ENCODE results near the gene PFDN4. TPM values are rescaled to one million over a fixed set of nuclear protein-coding genes. Genes with fewer than 3 reads are reported as not detected.

PFDN4 gene
- total and polyA plus RNA-seq, 2 of the 13 experiments (the other 11 are each of a cell fraction or from before 2014, with no cell fraction given), result 59.8 to 227 TPM

GRCh38 chr20:54162378-54163009 lies 45.4 kb upstream of the PFDN4 start:
- H3K4me2 ChIP-seq (ENCODE audit: low read depth, low read length), result no peak overlapping the region
- H3K4me3 ChIP-seq (replicated peaks in 1 of 3; ENCODE audit: insufficient read depth in 1 of 3, low read depth in 2 of 3, low read length in 3 of 3), result no peak overlapping the region
- H4K20me1 ChIP-seq (ENCODE audit: insufficient read depth, low read length), result no peaks in the 10 kb centered on the region
- no TSS peak for BruUV-seq (replicated peaks)
- in situ Hi-C loops (cut with HindIII; ENCODE audit: extremely low pct_ligation_motif_present, low pct_unique_long_range_greater_than_20kb), result no loop called here
- 96% methylated on average over 16 of the region's 16 CpGs for WGBS (ENCODE audit: low lambda C conversion rate)
- FAIRE-seq (peak; percentile 18), DNase-seq (ENCODE audit: low spot score) (no peak), ATAC-seq (no peak)
- intact Hi-C loops (cut with micrococcal nuclease; ENCODE audit: unreplicated experiment), result no loop called here
- no peak overlapping the region for H3K27ac ChIP-seq (ENCODE audit: extremely low read length, insufficient read depth, low read length)
- no peaks in the 10 kb centered on the region; a peak in 1 of 5 replicates for H3K36me3 ChIP-seq (replicated peaks in 1 of 2; ENCODE audit: control insufficient read depth in 1 of 2, insufficient read depth in 2 of 2, low read length in 2 of 2)
- no peaks in the 10 kb centered on the region for H3K9me3 ChIP-seq (ENCODE audit: low read length)
- TF ChIP-seq DRAP1 (CRISPR knock-in tag; IDR thresholded peaks at IDR 0.05) (no peak), ZFP62 (CRISPR knock-in tag; IDR thresholded peaks at IDR 0.05) (no peak), ZNF136 (CRISPR knock-in tag; IDR thresholded peaks at IDR 0.05; ENCODE audit: low read depth) (no peak), PRPF4 (IDR thresholded peaks at IDR 0.05; ENCODE audit: low read depth, low read length, poor library complexity, severe bottlenecking) (peak; percentile 17), ZNF101 (CRISPR knock-in tag; IDR thresholded peaks at IDR 0.05; ENCODE audit: borderline replicate concordance, low read depth) (no peak), ZNF275 (CRISPR knock-in tag; IDR thresholded peaks at IDR 0.05; ENCODE audit: borderline replicate concordance) (no peak)
- H3K4me1 ChIP-seq (ENCODE audit: insufficient read depth, low read length), result peaks cover 13% of the 10 kb centered on the region
- CTCF ChIA-PET (ENCODE audit: low intra/inter-chr PET ratio, low total read pairs), result no interaction called here
- H2AFZ ChIP-seq (ENCODE audit: low read length), result no peak overlapping the region
- no peak overlapping the region for H3K9ac ChIP-seq (ENCODE audit: insufficient read depth, low read depth, low read length)
- no peaks in the 10 kb centered on the region for H3K79me2 ChIP-seq (ENCODE audit: insufficient read depth, low read length)
- H3K27me3 ChIP-seq (ENCODE audit: control insufficient read depth in 1 of 2, insufficient read depth in 2 of 2, low read length in 2 of 2), result no peaks in the 10 kb centered on the region
- POLR2A ChIA-PET, result no interaction called here

GRCh38 chr20:54163402-54163801 lies 44.5 kb upstream of the PFDN4 start:
- no TSS peak for BruUV-seq (replicated peaks)
- no peak overlapping the region for H2AFZ ChIP-seq (ENCODE audit: low read length)
- H3K36me3 ChIP-seq (replicated peaks in 1 of 2; ENCODE audit: control insufficient read depth in 1 of 2, insufficient read depth in 2 of 2, low read length in 2 of 2), result no peaks in the 10 kb centered on the region; a peak in 1 of 5 replicates
- ChIA-PET POLR2A (no interaction called here), CTCF (ENCODE audit: low intra/inter-chr PET ratio, low total read pairs) (no interaction called here)
- in situ Hi-C loops (cut with HindIII; ENCODE audit: extremely low pct_ligation_motif_present, low pct_unique_long_range_greater_than_20kb), result no loop called here
- H3K9me3 ChIP-seq (ENCODE audit: low read length), result no peaks in the 10 kb centered on the region
- no peak overlapping the region for H3K4me3 ChIP-seq (replicated peaks in 1 of 3; ENCODE audit: insufficient read depth in 1 of 3, low read depth in 2 of 3, low read length in 3 of 3)
- no peak for FAIRE-seq
- no peaks in the 10 kb centered on the region for H3K27me3 ChIP-seq (ENCODE audit: control insufficient read depth in 1 of 2, insufficient read depth in 2 of 2, low read length in 2 of 2)
- ATAC-seq, result no peak
- peaks cover 19% of the 10 kb centered on the region for H3K4me1 ChIP-seq (ENCODE audit: insufficient read depth, low read length)
- intact Hi-C loops (cut with micrococcal nuclease; ENCODE audit: unreplicated experiment), result no loop called here
- no peak overlapping the region for H3K4me2 ChIP-seq (ENCODE audit: low read depth, low read length)
- H3K9ac ChIP-seq (ENCODE audit: insufficient read depth, low read depth, low read length), result no peak overlapping the region
- no peaks in the 10 kb centered on the region for H4K20me1 ChIP-seq (ENCODE audit: insufficient read depth, low read length)
- no peak for DNase-seq (ENCODE audit: low spot score)
- no peaks in the 10 kb centered on the region for H3K79me2 ChIP-seq (ENCODE audit: insufficient read depth, low read length)
- no peak overlapping the region for H3K27ac ChIP-seq (ENCODE audit: extremely low read length, insufficient read depth, low read length)
- WGBS (ENCODE audit: low lambda C conversion rate), result 93% methylated on average over 5 of the region's 5 CpGs
- TF ChIP-seq ZHX1 (CRISPR knock-in tag; IDR thresholded peaks at IDR 0.05; ENCODE audit: low read depth) (no peak), MEIS1 (CRISPR knock-in tag; IDR thresholded peaks at IDR 0.05; ENCODE audit: borderline replicate concordance) (no peak), ZNF331 (CRISPR knock-in tag; IDR thresholded peaks at IDR 0.05) (no peak), SNAPC2 (CRISPR knock-in tag; IDR thresholded peaks at IDR 0.05) (no peak), ZBTB8A (CRISPR knock-in tag; IDR thresholded peaks at IDR 0.05; ENCODE audit: borderline replicate concordance, low read depth) (no peak), ZFYVE20 (CRISPR knock-in tag; IDR thresholded peaks at IDR 0.05; ENCODE audit: borderline replicate concordance, low read depth) (no peak), ZNF17 (CRISPR knock-in tag; IDR thresholded peaks at IDR 0.05) (no peak)
